Measurements from ENCODE around the gene VPS11. TPM values are rescaled to one million over a fixed set of nuclear protein-coding genes. Genes with fewer than 3 reads are reported as not detected.
"Not testable (repeated sequence)": the region's sequence is repeated elsewhere in the genome, so short reads cannot be mapped to it uniquely, and the experiment has no call there.

The VPS11 gene
- total RNA-seq, 2 experiments from 2014 or later, result 19.2 to 21.1 TPM

DNA sequence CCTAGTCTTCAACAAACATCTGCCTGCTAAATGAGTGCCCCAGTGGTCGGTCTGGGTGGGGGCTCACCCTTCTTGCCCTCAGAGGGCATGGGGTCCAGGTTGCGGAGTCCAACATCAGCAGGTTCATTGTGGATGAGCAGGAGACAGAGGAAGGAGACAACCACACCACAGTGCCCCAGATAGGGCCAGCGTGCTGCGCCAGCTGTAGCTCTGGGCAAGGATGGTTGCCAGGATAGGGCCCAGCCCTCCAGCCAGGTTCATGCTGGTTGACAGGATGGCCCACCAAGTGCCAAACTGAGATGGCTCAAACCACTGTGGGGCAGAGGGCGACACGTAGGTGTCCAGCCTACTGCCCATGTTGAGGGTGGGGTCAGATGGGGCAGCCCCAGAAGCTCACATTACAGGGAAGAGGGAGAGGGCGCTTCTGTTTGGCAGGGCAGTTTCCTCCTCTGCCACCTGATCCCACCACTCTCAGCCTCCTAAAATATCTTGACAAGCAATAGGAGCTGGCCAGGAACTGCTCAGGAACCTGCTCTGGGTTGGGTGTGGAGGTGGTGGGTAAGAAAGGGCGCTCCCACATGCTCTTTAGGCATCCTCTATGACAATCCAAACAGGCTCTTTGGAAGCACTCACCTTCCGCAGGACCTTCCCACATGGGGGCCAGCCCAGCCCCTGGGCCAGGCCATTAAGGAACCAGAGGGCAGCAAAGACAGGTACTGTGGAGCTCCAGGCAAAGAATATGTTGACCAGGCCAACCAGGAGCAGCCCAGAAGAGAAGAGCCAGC, 39.9 kb upstream of the VPS11 start:
- CTCF ChIA-PET, result interaction anchor here (0.6 kb wide), 1 partner anchor 257 kb away, joined by 3 read pairs; no protein-coding TSS in a partner anchor
- Mint-ChIP-seq H3K36me3 (peaks cover 18% of the 10 kb centered on the region), H3K4me1 (ENCODE audit: low read depth) (peaks cover 39% of the 10 kb centered on the region), H3K9me3 (no peaks in the 10 kb centered on the region), H3K27ac (no peak overlapping the region), H3K4me3 (no peak overlapping the region), H3K27me3 (no peaks in the 10 kb centered on the region)
- DNase-seq, result no peak
- POLR2A ChIA-PET, result interaction anchor here (1.2 kb wide), 1 partner anchor 8 kb away, joined by 3 read pairs; no protein-coding TSS in a partner anchor
- intact Hi-C loops (cut with micrococcal nuclease), result no loop called here

DNA sequence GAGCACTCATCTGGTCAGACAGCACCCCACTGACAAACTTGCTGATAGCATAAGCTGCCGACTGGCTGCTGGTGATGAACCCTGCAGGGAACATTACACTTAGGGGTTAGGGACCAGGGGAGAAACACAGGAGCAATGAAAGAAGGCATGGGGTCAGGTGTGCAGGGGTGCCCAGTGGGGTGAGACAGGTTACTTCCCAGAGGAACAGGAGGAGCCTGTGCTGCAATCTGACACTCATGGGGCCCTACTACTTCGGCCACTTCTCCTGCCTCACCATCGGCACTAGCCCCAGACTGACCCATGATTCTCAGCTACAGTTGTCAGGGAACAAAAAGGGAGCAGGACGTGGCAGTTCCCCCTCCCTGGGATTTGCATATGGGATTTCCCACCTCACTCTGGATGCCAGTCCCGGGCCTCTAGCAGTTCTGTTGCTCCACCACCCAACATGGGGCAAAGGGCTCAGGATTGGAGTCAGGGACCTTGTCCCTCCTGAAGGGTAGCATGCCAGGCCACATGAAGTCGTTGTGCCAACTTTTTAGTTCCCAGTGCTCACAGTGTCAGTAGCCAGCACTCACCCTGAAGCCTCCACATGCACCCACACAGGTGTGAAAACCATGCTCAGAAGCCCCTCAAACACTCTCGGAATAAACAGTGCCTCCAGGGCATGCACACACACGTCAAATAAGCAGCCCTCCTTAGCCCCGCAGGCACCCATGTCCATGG, 39.1 kb upstream of the VPS11 start:
- no peak for DNase-seq
- ChIA-PET POLR2A (interaction anchor here (1.2 kb wide), 1 partner anchor 9 kb away, joined by 3 read pairs; no protein-coding TSS in a partner anchor), CTCF (interaction anchor here (0.6 kb wide), 1 partner anchor 256 kb away, joined by 3 read pairs; no protein-coding TSS in a partner anchor)
- intact Hi-C loops (cut with micrococcal nuclease), result no loop called here
- Mint-ChIP-seq H3K27me3 (no peaks in the 10 kb centered on the region), H3K27ac (peak overlapping the region; percentile 89), H3K4me1 (ENCODE audit: low read depth) (peaks cover 34% of the 10 kb centered on the region), H3K9me3 (no peaks in the 10 kb centered on the region), H3K36me3 (peaks cover 13% of the 10 kb centered on the region), H3K4me3 (no peak overlapping the region)

GRCh38 chr11:119029069-119029339, 38.6 kb upstream of the VPS11 start:
- intact Hi-C loops (cut with micrococcal nuclease), result no loop called here

GRCh38 chr11:119029340-119030028, 38.1 kb upstream of the VPS11 start:
- Mint-ChIP-seq H3K27me3 (no peaks in the 10 kb centered on the region), H3K27ac (peak overlapping the region; percentile 89), H3K4me1 (ENCODE audit: low read depth) (peaks cover 24% of the 10 kb centered on the region), H3K36me3 (peaks cover 11% of the 10 kb centered on the region), H3K4me3 (peak overlapping the region; percentile 82), H3K9me3 (no peaks in the 10 kb centered on the region)
- peak; percentile 72 for DNase-seq
- intact Hi-C loops (cut with micrococcal nuclease), result loop anchor here (1.0 to 2.0 kb wide), 3 partner anchors 11 to 71 kb away; partner anchors contain the start of genes CENATAC, DPAGT1, RPS25 and TRAPPC4
- CTCF ChIA-PET, result interaction anchor here (0.8 to 2.4 kb wide), 4 partner anchors 9 to 15 kb away, joined by 3 to 8 read pairs (median 4); partner anchors contain the start of genes RPS25 and TRAPPC4
- POLR2A ChIA-PET, result interaction anchor here (1.0 to 3.0 kb wide), 6 partner anchors 10 to 86 kb away, joined by 3 to 17 read pairs (median 4); partner anchors contain the start of genes CENATAC, RPS25 and TRAPPC4

More at GRCh38 chr11:119029069-119029339, 38.6 kb upstream of the VPS11 start:
- Mint-ChIP-seq H3K36me3 (peaks cover 11% of the 10 kb centered on the region), H3K4me3 (peak overlapping the region; percentile 82), H3K4me1 (ENCODE audit: low read depth) (peaks cover 29% of the 10 kb centered on the region), H3K9me3 (no peaks in the 10 kb centered on the region), H3K27ac (peak overlapping the region; percentile 89), H3K27me3 (no peaks in the 10 kb centered on the region)
- ChIA-PET CTCF (no interaction called here), POLR2A (interaction anchor here (1.2 to 3.0 kb wide), 2 partner anchors 10 kb away, joined by 3 to 17 read pairs; partner anchors contain the start of genes RPS25 and TRAPPC4)
- no peak for DNase-seq

DNA sequence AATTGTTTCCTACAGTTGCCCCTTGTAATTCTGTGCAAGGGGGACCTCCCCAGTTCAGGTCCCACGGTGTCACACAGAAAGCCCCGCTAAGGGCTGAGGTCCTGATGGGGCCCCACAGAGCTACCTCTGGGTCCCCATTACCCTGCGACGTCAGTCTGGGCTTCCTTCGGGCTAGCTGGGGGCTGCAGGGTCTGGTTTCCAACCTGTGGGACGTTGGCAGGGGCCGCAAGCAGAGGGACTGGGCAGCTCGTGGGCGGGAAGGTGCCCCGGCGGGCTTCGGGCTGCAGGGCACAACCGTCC, 37.6 kb upstream of the VPS11 start:
- Mint-ChIP-seq H3K9me3 (no peaks in the 10 kb centered on the region), H3K27me3 (no peaks in the 10 kb centered on the region), H3K36me3 (peaks cover 11% of the 10 kb centered on the region), H3K4me3 (peak overlapping the region; percentile 82), H3K4me1 (ENCODE audit: low read depth) (peaks cover 21% of the 10 kb centered on the region), H3K27ac (peak overlapping the region; percentile 89)
- POLR2A ChIA-PET, result interaction anchor here (1.0 to 3.0 kb wide), 7 partner anchors 11 to 86 kb away, joined by 3 to 17 read pairs (median 5); partner anchors contain the start of genes CENATAC, RPS25 and TRAPPC4
- CTCF ChIA-PET, result interaction anchor here (0.8 to 2.4 kb wide), 6 partner anchors 10 to 56 kb away, joined by 3 to 8 read pairs (median 4); partner anchors contain the start of genes RPS25, TRAPPC4 and VPS11
- no peak for DNase-seq
- intact Hi-C loops (cut with micrococcal nuclease), result loop anchor here (1.0 to 2.0 kb wide), 3 partner anchors 12 to 71 kb away; partner anchors contain the start of genes CENATAC, DPAGT1, RPS25 and TRAPPC4

DNA sequence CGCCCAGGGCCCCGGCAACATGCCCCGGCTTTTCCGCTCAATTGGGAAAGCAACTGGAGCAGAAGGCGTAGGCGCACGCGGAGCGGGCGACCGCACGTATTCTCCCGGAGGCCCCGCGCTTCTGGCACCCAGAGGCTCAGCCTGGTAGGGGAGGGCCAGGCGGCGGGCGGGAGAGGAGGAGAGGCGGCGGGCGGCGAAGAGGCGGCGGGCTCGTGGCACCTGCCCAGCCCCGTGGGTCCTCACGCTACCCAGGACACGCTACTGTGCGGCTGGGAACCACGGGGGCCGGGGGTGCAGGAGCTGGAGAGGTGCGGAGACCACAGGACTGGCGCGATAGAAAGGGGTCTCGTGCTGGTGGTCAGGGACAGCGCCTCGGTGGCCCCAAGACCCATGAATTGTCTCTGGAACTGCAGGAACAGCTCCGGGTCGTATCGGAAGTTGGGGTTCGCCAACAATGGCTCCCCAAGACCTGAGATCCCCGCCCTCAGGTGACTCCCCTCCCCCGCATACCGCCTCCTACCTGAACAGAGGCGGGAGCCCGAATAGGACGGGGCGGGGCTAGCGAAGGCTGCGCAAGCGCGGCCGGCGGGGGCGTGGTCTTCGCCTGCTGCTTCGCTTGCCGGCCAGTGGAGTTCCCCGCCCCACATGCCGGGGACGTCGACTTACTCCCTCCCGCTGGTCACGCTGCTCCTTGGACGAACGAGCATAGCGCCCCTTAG, 37.1 kb upstream of the VPS11 start, which contains the start of gene SLC37A4:
Gene SLC37A4 (minus strand): TSS at position 549 of the 719 bp plus-strand sequence.
- H3K27me3 Mint-ChIP-seq, result no peaks in the 10 kb centered on the region
- ChIA-PET POLR2A (interaction anchor here (0.6 to 3.0 kb wide), 8 partner anchors 11 to 85 kb away, joined by 3 to 17 read pairs (median 4); partner anchors contain the start of genes CENATAC, RPS25 and TRAPPC4), CTCF (interaction anchor here (0.8 to 2.4 kb wide), 8 partner anchors 10 to 56 kb away, joined by 3 to 8 read pairs (median 4); partner anchors contain the start of genes HMBS, RPS25, TRAPPC4 and VPS11)
- intact Hi-C loops (cut with micrococcal nuclease), result loop anchor here (1.0 to 2.0 kb wide), 3 partner anchors 12 to 70 kb away; partner anchors contain the start of genes CENATAC, DPAGT1, RPS25 and TRAPPC4
- no peaks in the 10 kb centered on the region for H3K9me3 Mint-ChIP-seq
- DNase-seq, result peak; percentile 99
- H3K4me1 Mint-ChIP-seq (ENCODE audit: low read depth), result peaks cover 18% of the 10 kb centered on the region
- H3K27ac Mint-ChIP-seq, result peak within 1 kb of the TSS; percentile 89
- H3K36me3 Mint-ChIP-seq, result peaks cover 11% of the 10 kb centered on the region
- peak within 1 kb of the TSS; percentile 82 for H3K4me3 Mint-ChIP-seq

DNA sequence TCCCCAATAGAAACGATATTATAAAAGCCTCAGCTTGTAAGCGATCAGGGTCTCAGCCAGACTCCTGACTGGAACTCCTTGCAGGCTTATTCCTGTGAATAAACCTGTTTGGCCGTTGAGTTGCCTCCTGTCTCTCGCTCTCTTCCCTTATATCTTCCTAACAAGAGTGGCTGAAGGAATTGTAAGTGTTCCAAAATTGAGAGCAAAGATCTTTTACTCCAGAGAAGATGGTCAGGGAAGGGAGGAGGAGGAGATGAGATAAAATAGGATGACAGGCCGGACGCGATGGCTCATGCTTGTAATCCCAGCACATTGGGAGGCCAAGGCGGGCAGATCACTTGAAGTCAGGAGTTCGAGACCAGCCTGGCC, 35.7 kb upstream of the VPS11 start:
- no peaks in the 10 kb centered on the region for H3K9me3 Mint-ChIP-seq
- DNase-seq, result no peak
- ChIA-PET CTCF (interaction anchor here (1.0 to 2.4 kb wide), 8 partner anchors 9 to 174 kb away, joined by 4 to 8 read pairs (median 6); partner anchors contain the start of genes CBL, HYOU1, TRAPPC4 and VPS11), POLR2A (interaction anchor here (3.0 kb wide), 1 partner anchor 13 kb away, joined by 17 read pairs; the partner anchor contains the start of genes RPS25 and TRAPPC4)
- no peak overlapping the region for H3K27ac Mint-ChIP-seq
- intact Hi-C loops (cut with micrococcal nuclease), result loop anchor here (2.0 kb wide), 1 partner anchor 69 kb away; the partner anchor contains the start of gene DPAGT1
- H3K4me1 Mint-ChIP-seq (ENCODE audit: low read depth), result peaks cover 18% of the 10 kb centered on the region
- no peak overlapping the region for H3K4me3 Mint-ChIP-seq
- H3K36me3 Mint-ChIP-seq, result peaks cover 11% of the 10 kb centered on the region
- H3K27me3 Mint-ChIP-seq, result no peaks in the 10 kb centered on the region

DNA sequence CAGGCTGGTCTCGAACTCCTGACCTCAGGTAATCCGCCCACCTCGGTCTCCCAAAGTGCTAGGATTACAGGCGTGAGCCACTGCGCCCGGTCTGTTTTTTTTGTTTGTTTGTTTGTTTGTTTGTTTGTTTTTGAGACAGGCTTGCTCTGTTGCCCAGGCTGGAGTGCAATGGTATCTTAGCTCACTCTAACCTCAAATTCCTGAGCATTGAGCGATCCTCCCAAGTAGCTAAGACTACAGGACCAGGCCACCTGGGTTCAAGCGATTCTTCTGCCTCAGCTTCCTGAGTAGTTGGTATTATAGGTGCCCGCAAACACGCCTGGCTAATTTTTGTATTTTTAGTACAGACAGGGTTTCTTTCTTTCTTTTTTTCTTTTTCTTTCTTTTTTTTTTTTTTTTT, 34.2 kb upstream of the VPS11 start:
- H3K27ac Mint-ChIP-seq; H3K9me3 Mint-ChIP-seq; intact Hi-C loops (cut with micrococcal nuclease); DNase-seq; H3K27me3 Mint-ChIP-seq; H3K4me3 Mint-ChIP-seq; H3K36me3 Mint-ChIP-seq: not testable (repeated sequence)
- peaks cover 15% of the 10 kb centered on the region for H3K4me1 Mint-ChIP-seq (ENCODE audit: low read depth)
- POLR2A ChIA-PET, result interaction anchor here (0.5 to 1.4 kb wide), 2 partner anchors 15 to 176 kb away, joined by 3 to 4 read pairs; partner anchors contain the start of genes RPS25 and TRAPPC4
- CTCF ChIA-PET, result interaction anchor here (0.9 kb wide), 1 partner anchor 305 kb away, joined by 3 read pairs; no protein-coding TSS in a partner anchor

DNA sequence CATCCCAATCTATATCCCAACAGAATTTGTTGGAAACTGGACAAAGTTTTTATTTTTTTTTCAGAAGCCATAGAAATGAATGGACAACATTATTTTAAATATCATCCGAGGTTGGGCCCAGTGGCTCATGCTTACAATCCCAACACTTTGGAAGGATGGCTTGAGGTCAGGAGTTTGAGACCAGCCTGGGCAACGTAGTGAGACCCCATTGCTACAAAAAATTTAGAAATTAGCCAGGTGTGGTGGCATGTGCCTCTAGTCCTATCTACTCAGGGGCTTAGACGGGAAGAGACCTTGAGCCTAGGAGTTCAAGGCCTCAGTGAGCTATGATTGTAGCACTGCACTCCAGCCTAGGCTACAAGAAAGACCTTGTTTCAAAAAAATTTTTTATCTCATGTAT, 32.8 kb upstream of the VPS11 start:
- intact Hi-C loops (cut with micrococcal nuclease), result no loop called here
- Mint-ChIP-seq H3K4me1 (ENCODE audit: low read depth) (peaks cover 1% of the 10 kb centered on the region), H3K27ac (no peak overlapping the region), H3K9me3 (no peaks in the 10 kb centered on the region), H3K27me3 (no peaks in the 10 kb centered on the region), H3K36me3 (no peaks in the 10 kb centered on the region), H3K4me3 (no peak overlapping the region)
- ChIA-PET POLR2A (interaction anchor here (0.7 kb wide), 1 partner anchor 60 kb away, joined by 3 read pairs; no protein-coding TSS in a partner anchor), CTCF (interaction anchor here (1.0 to 1.1 kb wide), 2 partner anchors 13 to 18 kb away, joined by 3 read pairs; no protein-coding TSS in a partner anchor)
- DNase-seq, result no peak

DNA sequence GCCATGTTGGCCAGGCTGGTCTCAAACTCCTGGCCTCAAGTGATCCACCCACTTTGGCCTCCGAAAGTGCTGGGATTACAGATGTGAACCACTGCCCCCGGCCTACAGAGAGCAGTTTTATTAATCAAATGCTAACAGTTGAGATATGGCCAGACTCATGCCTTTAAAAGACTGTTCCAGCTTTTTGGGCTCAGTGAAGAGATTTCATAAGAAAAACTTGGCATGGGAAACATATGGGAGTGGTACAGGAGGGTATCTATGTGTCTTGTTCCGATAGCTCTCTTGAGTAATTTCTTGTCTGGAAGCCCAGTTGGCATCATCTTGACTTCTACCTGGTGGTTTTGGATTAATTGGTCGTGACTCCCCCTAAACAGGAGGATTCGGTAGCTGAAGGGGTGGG, 28.7 kb upstream of the VPS11 start:
- Mint-ChIP-seq H3K27me3 (no peaks in the 10 kb centered on the region), H3K27ac (no peak overlapping the region), H3K36me3 (no peaks in the 10 kb centered on the region), H3K4me1 (ENCODE audit: low read depth) (peaks cover 7% of the 10 kb centered on the region), H3K9me3 (no peaks in the 10 kb centered on the region), H3K4me3 (no peak overlapping the region)
- POLR2A ChIA-PET, result no interaction called here
- no peak for DNase-seq
- intact Hi-C loops (cut with micrococcal nuclease), result no loop called here
- CTCF ChIA-PET, result interaction anchor here (0.6 to 1.3 kb wide), 2 partner anchors 29 to 301 kb away, joined by 3 read pairs; partner anchors contain the start of gene VPS11
